Osteocyte (in vitro differentiated cells): Measurements from ENCODE around the gene LRRK1. TPM values are rescaled to one million over a fixed set of nuclear protein-coding genes. Genes with fewer than 3 reads are reported as not detected.

Source experiments
- DNase-seq: peaks from one replicate; pipeline ENCODE4 v3.0.0; 2021; ENCODE audit warnings: mixed read lengths; ENCODE audit not compliant: unreplicated experiment; ENCODE audit errors: extremely low spot score
- H3K27ac Mint-ChIP-seq: one replicate; pipeline ENCODE4 v1.8.0; 2021; ENCODE audit warnings: mild to moderate bottlenecking, mixed read lengths; ENCODE audit not compliant: unreplicated experiment
- H3K27me3 Mint-ChIP-seq: one replicate; pipeline ENCODE4 v1.8.0; 2021; ENCODE audit warnings: mixed read lengths; ENCODE audit not compliant: unreplicated experiment
- H3K36me3 Mint-ChIP-seq: one replicate; pipeline ENCODE4 v1.8.0; 2021; ENCODE audit warnings: mixed read lengths; ENCODE audit not compliant: unreplicated experiment
- H3K4me1 Mint-ChIP-seq: one replicate; pipeline ENCODE4 v1.8.0; 2021; ENCODE audit warnings: mixed read lengths; ENCODE audit not compliant: unreplicated experiment
- H3K4me3 Mint-ChIP-seq: one replicate; pipeline ENCODE4 v1.8.0; 2021; ENCODE audit warnings: mild to moderate bottlenecking, moderate library complexity, mixed read lengths; ENCODE audit not compliant: unreplicated experiment
- H3K9me3 Mint-ChIP-seq: one replicate; pipeline ENCODE4 v1.8.0; 2021; ENCODE audit warnings: mixed read lengths; ENCODE audit not compliant: unreplicated experiment
- CTCF ChIP-seq: fragments of 200-600 bp; sonication (generic); IDR thresholded peaks from 2 replicates; pipeline ENCODE4 v1.5.0; 2021; ENCODE audit warnings: antibody characterized with exemption, mild to moderate bottlenecking, moderate library complexity
- total RNA-seq: library from RNA; stranded (reverse); gene quantifications from 2 replicates; pipeline ENCODE4 v1.2.1, GENCODE V29; 2021

LRRK1 gene
- total RNA-seq, 1 donor from 2014 or later, result 10.8 TPM

DNA sequence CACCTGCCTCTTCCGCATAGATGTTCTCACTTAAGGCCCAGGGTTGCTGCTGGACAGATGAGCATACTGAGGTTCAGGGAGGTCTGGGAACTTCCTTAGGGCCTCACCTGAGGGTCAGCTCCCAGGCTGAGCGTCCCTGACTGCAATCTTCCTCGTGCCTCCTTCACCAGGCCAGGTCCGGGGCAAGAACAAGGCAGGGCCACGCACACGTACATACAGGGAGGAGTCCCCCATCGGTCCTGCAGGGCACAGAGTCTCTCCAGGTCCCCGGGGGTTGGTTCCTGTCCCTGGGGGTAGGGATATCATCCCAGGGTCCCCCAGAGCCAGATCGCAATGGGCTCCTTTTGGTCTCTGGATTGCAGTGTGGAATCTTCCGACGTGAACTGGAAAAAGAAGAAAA, 130.1 kb downstream of the LRRK1 start:
- Mint-ChIP-seq H3K27ac (no peak overlapping the region), H3K9me3 (no peaks in the 10 kb centered on the region), H3K36me3 (peaks cover 12% of the 10 kb centered on the region), H3K4me3 (no peak overlapping the region), H3K27me3 (no peaks in the 10 kb centered on the region), H3K4me1 (peaks cover 3% of the 10 kb centered on the region)
- no peak for TF ChIP-seq CTCF
- peak; percentile 62 for DNase-seq

DNA sequence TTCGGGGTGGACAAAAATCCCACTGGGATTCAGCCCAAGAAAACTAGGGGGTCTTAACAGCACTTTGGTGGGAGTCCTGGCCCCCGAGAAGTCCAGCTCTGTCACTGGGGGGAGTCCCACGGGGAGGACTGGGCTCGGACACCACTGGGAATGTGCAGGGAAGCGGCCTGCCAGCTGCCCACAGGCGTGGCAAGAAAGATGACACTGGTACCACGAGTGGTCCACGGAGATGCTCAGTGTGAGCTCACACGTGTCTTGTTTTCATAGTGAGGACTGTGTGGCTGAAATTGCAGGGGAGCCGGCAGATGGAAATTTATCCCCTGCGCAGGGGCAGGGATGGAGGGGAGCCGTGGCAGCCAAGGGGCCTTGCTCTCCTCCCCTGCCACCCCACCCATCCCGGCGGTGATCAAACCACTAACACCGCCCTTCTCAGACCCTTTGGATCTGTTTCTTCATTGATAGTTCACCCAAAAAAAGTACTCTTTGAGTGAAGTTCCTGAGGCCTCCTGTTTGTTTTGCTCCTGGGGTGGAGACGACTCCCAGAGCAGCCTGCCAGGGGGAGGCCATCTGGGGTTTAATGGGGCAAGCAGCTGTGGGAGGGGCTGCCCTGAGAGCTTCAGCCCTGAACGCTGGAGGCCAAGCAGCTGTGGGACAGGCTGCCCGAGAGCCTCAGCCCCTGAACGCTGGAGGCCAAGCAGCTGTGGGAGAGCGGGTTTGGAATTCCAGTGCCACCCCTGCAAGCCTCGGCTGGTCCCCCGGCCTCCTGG, 130.9 kb downstream of the LRRK1 start:
- peaks cover 11% of the 10 kb centered on the region for H3K36me3 Mint-ChIP-seq
- H3K4me1 Mint-ChIP-seq, result peaks cover 3% of the 10 kb centered on the region
- no peaks in the 10 kb centered on the region for H3K9me3 Mint-ChIP-seq
- TF ChIP-seq CTCF, result no peak
- no peak overlapping the region for H3K27ac Mint-ChIP-seq
- H3K27me3 Mint-ChIP-seq, result no peaks in the 10 kb centered on the region
- no peak overlapping the region for H3K4me3 Mint-ChIP-seq
- DNase-seq, result peak; percentile 79

- H3K4me1 Mint-ChIP-seq, result no peaks in the 10 kb centered on the region
- H3K36me3 Mint-ChIP-seq, result peaks cover 7% of the 10 kb centered on the region
- no peak overlapping the region for H3K4me3 Mint-ChIP-seq
- DNase-seq, result peak; percentile 81
- no peaks in the 10 kb centered on the region for H3K27me3 Mint-ChIP-seq
- TF ChIP-seq CTCF, result no peak
- H3K9me3 Mint-ChIP-seq, result no peaks in the 10 kb centered on the region
- H3K27ac Mint-ChIP-seq, result no peak overlapping the region
Measured at GRCh38 chr15:101050623-101051290, 131.6 kb downstream of the LRRK1 start.

- Mint-ChIP-seq H3K4me1 (no peaks in the 10 kb centered on the region), H3K36me3 (peaks cover 9% of the 10 kb centered on the region), H3K4me3 (no peak overlapping the region), H3K27ac (no peak overlapping the region), H3K9me3 (no peaks in the 10 kb centered on the region), H3K27me3 (no peaks in the 10 kb centered on the region)
- DNase-seq, result peak; percentile 57
- TF ChIP-seq CTCF, result no peak
Measured at GRCh38 chr15:101051291-101052030, 132.3 kb downstream of the LRRK1 start.
